Measurements from ENCODE around the gene PTPN2.

PTPN2 gene

DNA sequence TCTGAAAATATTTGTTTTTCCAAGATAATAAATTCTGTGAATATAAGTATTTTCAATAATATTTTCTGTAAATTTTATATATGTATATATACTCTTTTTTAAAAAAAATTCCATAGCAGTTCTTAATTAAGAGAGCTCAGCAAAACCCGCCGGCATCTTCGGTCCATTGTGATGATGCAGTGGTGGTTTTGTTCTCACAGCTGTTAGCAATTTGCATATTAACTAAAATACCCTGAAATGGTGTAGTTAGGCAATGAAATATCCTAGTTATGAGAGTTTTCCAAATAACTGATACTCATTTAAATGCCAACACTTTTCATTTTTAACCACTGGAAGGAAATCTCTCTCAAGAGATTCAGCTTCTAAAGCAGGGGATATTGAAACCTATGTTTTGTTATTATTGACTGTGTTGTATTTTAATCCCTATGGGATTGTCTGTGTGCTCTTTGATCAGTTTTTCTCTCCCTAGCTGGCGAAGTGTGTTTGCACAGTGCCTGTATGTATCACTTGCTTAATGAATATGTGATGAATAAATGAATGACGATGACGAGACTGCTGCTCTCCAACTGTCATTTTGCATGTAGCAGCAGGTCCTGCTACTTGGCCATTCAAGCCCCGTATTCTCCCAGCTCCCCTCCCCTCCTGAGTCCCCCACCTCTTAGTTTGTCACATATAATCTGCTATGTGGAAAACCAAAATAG is 138.8 kb downstream of the PTPN2 start:
- DNase-seq (ENCODE audit: low read depth): no peak

DNA sequence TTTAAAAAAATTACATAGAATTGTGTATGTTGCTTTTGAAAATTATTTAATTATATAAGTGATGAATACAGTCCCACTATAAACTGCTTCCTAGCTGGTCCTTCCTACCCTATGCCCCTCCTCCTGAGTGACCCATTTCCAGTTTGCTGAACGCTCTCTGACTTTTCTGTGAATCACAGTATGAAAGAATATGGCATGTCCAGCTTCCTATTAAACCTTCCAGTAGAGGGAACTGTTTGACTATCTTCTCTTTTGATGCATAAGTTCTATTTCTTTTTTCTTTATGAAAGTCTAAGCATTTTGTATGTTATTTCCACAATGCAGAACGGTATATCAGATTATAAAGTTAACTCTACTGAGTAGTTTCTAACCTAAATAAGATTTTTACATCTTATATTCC is 139.9 kb downstream of the PTPN2 start:
- no peak for DNase-seq (ENCODE audit: low read depth)

DNA sequence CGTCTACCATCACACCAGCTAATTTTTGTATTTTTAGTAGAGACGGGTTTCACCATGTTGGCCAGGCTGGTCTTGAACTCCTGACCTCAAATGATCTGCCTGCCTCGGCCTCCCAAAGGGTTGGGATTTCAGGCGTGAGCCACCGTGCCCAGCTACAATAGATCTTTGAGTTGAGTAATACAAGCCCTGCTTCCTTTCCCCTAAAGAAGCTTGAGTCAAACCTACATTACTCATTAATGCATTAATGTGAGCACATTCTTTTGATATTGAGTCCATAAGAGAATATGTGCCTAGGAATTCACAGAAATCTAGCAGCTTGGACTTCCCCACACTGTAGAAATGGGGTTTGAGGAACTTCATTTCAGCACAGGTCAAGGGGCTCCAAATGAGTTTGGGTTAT is 141.6 kb downstream of the PTPN2 start:
- no peak for DNase-seq (ENCODE audit: low read depth)

Measured in stimulated activated CD4-positive, alpha-beta T cell treated with anti-CD3 and anti-CD28 coated beads, Interleukin-2, amount 100 ng/mL, for 4 hours (primary cell).